Glutamatergic neuron (in vitro differentiated cells): Measurements from ENCODE around the gene OR1J2. TPM values are rescaled to one million over a fixed set of nuclear protein-coding genes. Genes with fewer than 3 reads are reported as not detected.
"Not testable (repeated sequence)": the region's sequence is repeated elsewhere in the genome, so short reads cannot be mapped to it uniquely, and the experiment has no call there.

ENCODE experiments used
- DNase-seq: peaks from one replicate; pipeline ENCODE4 v3.0.0; 2022
- H3K27ac Mint-ChIP-seq: one replicate; pipeline ENCODE4 v1.8.0; 2020; ENCODE audit warnings: mild to moderate bottlenecking, mixed read lengths, inconsistent platforms; ENCODE audit not compliant: unreplicated experiment
- H3K27me3 Mint-ChIP-seq: one replicate; pipeline ENCODE4 v1.8.0; 2020; ENCODE audit warnings: mild to moderate bottlenecking, moderate library complexity, mixed read lengths, inconsistent platforms; ENCODE audit not compliant: unreplicated experiment
- H3K36me3 Mint-ChIP-seq: one replicate; pipeline ENCODE4 v1.8.0; 2020; ENCODE audit warnings: mild to moderate bottlenecking, mixed read lengths, inconsistent platforms; ENCODE audit not compliant: unreplicated experiment
- H3K4me1 Mint-ChIP-seq: one replicate; pipeline ENCODE4 v1.8.0; 2020; ENCODE audit warnings: mild to moderate bottlenecking, low read depth, mixed read lengths, inconsistent platforms; ENCODE audit not compliant: unreplicated experiment
- H3K4me3 Mint-ChIP-seq: one replicate; pipeline ENCODE4 v1.8.0; 2020; ENCODE audit warnings: mild to moderate bottlenecking, mixed read lengths, inconsistent platforms; ENCODE audit not compliant: unreplicated experiment
- H3K9me3 Mint-ChIP-seq: one replicate; pipeline ENCODE4 v1.8.0; 2020; ENCODE audit warnings: mild to moderate bottlenecking, moderate library complexity, mixed read lengths, inconsistent platforms; ENCODE audit not compliant: unreplicated experiment
- CTCF ChIP-seq: fragments of 200-600 bp; sonication (generic); IDR thresholded peaks from one replicate; pipeline ENCODE4 v1.5.0; 2021; ENCODE audit not compliant: partially characterized antibody, unreplicated experiment
- total RNA-seq: library from RNA; stranded (reverse); fragmentation: NEBNext Ultra II Directional; extraction: Animal tissue kit (Norgen Biotek cat#: 25700); gene quantifications from one replicate; pipeline ENCODE4 v1.2.1, GENCODE V29; 2021; ENCODE audit not compliant: unreplicated experiment

Gene OR1J2
- total RNA-seq, 1 donor from 2014 or later = not detected

- Mint-ChIP-seq H3K27me3 (peaks cover 3% of the 10 kb centered on the region), H3K4me3 (no peak overlapping the region), H3K9me3 (peaks cover 1% of the 10 kb centered on the region), H3K4me1 (no peaks in the 10 kb centered on the region), H3K27ac (no peak overlapping the region), H3K36me3 (no peaks in the 10 kb centered on the region)
- no peak for DNase-seq
- TF ChIP-seq CTCF = no peak
These were observed 16.0 kb downstream of the OR1J2 start for GRCh38 chr9:122526602-122527001.

GRCh38 chr9:122527193-122527592 is 16.6 kb downstream of the OR1J2 start, which contains the start of gene OR1N1:
Gene OR1N1 (minus strand): TSS chr9:122527293. CDS start chr9:122527293, 0 bp downstream.
- Mint-ChIP-seq H3K36me3 (no peaks in the 10 kb centered on the region), H3K9me3 (peaks cover 1% of the 10 kb centered on the region)

GRCh38 chr9:122531157-122531556 is 20.6 kb downstream of the OR1J2 start:
- DNase-seq, H3K36me3 Mint-ChIP-seq, H3K27ac Mint-ChIP-seq, H3K4me1 Mint-ChIP-seq, H3K9me3 Mint-ChIP-seq, H3K4me3 Mint-ChIP-seq, H3K27me3 Mint-ChIP-seq: not testable (repeated sequence)

More at GRCh38 chr9:122527193-122527592, 16.6 kb downstream of the OR1J2 start, which contains the start of gene OR1N1:
- H3K4me1 Mint-ChIP-seq = no peaks in the 10 kb centered on the region
- H3K27me3 Mint-ChIP-seq = peaks cover 3% of the 10 kb centered on the region
- no peak within 1 kb of the TSS for H3K27ac Mint-ChIP-seq
- TF ChIP-seq CTCF = no peak
- H3K4me3 Mint-ChIP-seq = no peak within 1 kb of the TSS
- DNase-seq = no peak

GRCh38 chr9:122536134-122536533 is 25.5 kb downstream of the OR1J2 start:
- H3K4me3 Mint-ChIP-seq = no peak overlapping the region
- H3K36me3 Mint-ChIP-seq = no peaks in the 10 kb centered on the region
- no peak for TF ChIP-seq CTCF
- H3K9me3 Mint-ChIP-seq = peaks cover 5% of the 10 kb centered on the region
- no peak overlapping the region for H3K27ac Mint-ChIP-seq
- no peak for DNase-seq
- peaks cover 2% of the 10 kb centered on the region for H3K27me3 Mint-ChIP-seq
- H3K4me1 Mint-ChIP-seq = no peaks in the 10 kb centered on the region

- H3K9me3 Mint-ChIP-seq, H3K36me3 Mint-ChIP-seq, H3K27me3 Mint-ChIP-seq: not testable (repeated sequence)
These were observed 26.5 kb downstream of the OR1J2 start for GRCh38 chr9:122537066-122537465.

GRCh38 chr9:122538757-122539156 is 28.2 kb downstream of the OR1J2 start:
- H3K4me3 Mint-ChIP-seq = no peak overlapping the region
- H3K27ac Mint-ChIP-seq = no peak overlapping the region
- peaks cover 2% of the 10 kb centered on the region for H3K9me3 Mint-ChIP-seq
- no peak for DNase-seq
- TF ChIP-seq CTCF = no peak
- no peaks in the 10 kb centered on the region for H3K36me3 Mint-ChIP-seq
- H3K27me3 Mint-ChIP-seq = no peaks in the 10 kb centered on the region
- no peaks in the 10 kb centered on the region for H3K4me1 Mint-ChIP-seq

More at GRCh38 chr9:122537066-122537465, 26.5 kb downstream of the OR1J2 start:
- not testable (repeated sequence) for DNase-seq, H3K4me3 Mint-ChIP-seq, H3K27ac Mint-ChIP-seq, H3K4me1 Mint-ChIP-seq
